Heart left ventricle (tissue), 16 donors: ENCODE results near the gene ERBB2. TPM values are rescaled to one million over a fixed set of nuclear protein-coding genes. Genes with fewer than 3 reads are reported as not detected.

Experiments used
- ATAC-seq, 4 donors: fragments of 200-7000 bp; cut with Tn5 transposase; one replicate each; pipeline ENCODE4 v1.9.1; 2020 to 2022; ENCODE audit warnings: moderate library complexity in 4 of 4, mild to moderate bottlenecking in 3 of 4, moderate number of reproducible peaks in 1 of 4
- DNase-seq, 5 donors: peaks; one replicate each; pipeline ENCODE4 v3.0.0-alpha.2; 2020
- H3K27ac ChIP-seq, 12 donors: fragments of 200-600 bp; sonication (generic) in 4 of 12; one replicate each; pipeline versions ENCODE4 v1.5.0 to v1.8.0; 2016 to 2022; ENCODE audit warnings: mild to moderate bottlenecking in 2 of 12
- H3K27me3 ChIP-seq, 9 donors: fragments of 200-600 bp; sonication (generic) in 2 of 9; one replicate each; pipeline versions ENCODE4 v1.5.1 to v1.8.0; 2016 to 2022; ENCODE audit warnings: mild to moderate bottlenecking in 3 of 9
- H3K36me3 ChIP-seq, 9 donors: fragments of 200-600 bp; sonication (generic) in 2 of 9; one replicate each; pipeline versions ENCODE4 v1.5.0 to v1.8.0; 2018 to 2022; ENCODE audit warnings: mild to moderate bottlenecking in 2 of 9
- H3K4me1 ChIP-seq, 12 donors: fragments of 200-600 bp; sonication (generic) in 4 of 12; one replicate each; pipeline versions ENCODE4 v1.5.0 to v1.8.0; 2016 to 2022; ENCODE audit warnings: mild to moderate bottlenecking in 3 of 12
- H3K4me3 ChIP-seq, 12 donors: fragments of 200-600 bp; sonication (generic) in 4 of 12; one replicate each; pipeline versions ENCODE4 v1.5.0 to v1.8.0; 2017 to 2022; ENCODE audit warnings: mild to moderate bottlenecking in 9 of 12, moderate library complexity in 4 of 12
- H3K9me3 ChIP-seq, 12 donors: fragments of 200-600 bp; sonication (generic) in 4 of 12; one replicate each; pipeline versions ENCODE4 v1.5.0 to v1.8.0; 2016 to 2022; ENCODE audit warnings: mild to moderate bottlenecking in 1 of 12
- POLR2A ChIP-seq, 2 donors: fragments of 450-650 bp; IDR thresholded peaks; one replicate each; pipeline ENCODE4 v1.6.1; 2017; ENCODE audit warnings: antibody characterized with exemption in 2 of 2, mild to moderate bottlenecking in 2 of 2, moderate library complexity in 2 of 2
- WGBS, 4 donors: extraction: QIAGEN DNeasy Blood & Tissue Kit in 2 of 4; methylation state at CpG; one replicate each; pipeline versions ENCODE4 v1.1.5 to v1.1.7; 2013 to 2018; 5-methylcytosine and 5-hydroxymethylcytosine counted together
- intact Hi-C, 10 donors: fragments of 100-400 bp; cut with DNase I; formaldehyde crosslinking; loops; one replicate each; pipeline versions ENCODE4 v1.11.1 to v1.14.2; 2022
- polyA plus RNA-seq, 2 donors: library from polyadenylated mRNA; stranded (reverse); fragments of 200-250 nt; gene quantifications; one replicate each; pipeline ENCODE4 v1.2.3, GENCODE V29; 2013
- total RNA-seq, 9 donors: library from RNA; depleted of rRNA in 2 of 9; stranded (reverse); fragments of >200 nt in 2 of 9; fragmentation: NEBNext Ultra II Directional in 3 of 9; extraction: Animal tissue kit (Norgen Biotek cat#: 25700) in 3 of 9; gene quantifications; one replicate each; pipeline versions ENCODE4 v1.1.0 to v1.2.4, GENCODE V29; 2016 to 2023
- TF ChIP-seq, protein P1 (sequence below), 12 donors: fragments of 200-600 bp; sonication (generic) in 4 of 12; IDR thresholded peaks; one replicate each; pipeline versions ENCODE4 v1.5.0 to v1.8.0; 2018 to 2022; ENCODE audit warnings: antibody characterized with exemption in 12 of 12, mild to moderate bottlenecking in 5 of 12
- donor health status: ischemic (EF 13 %, LVEDD 7.1; RV severe dilation, severe dysfunction).
- donor health status: healthy with polysubstance abuse.
- donor health status: DM: no; HTN: yes; CAD: no.
- donor health status: DM: no; HTN: no; CAD: no.
- donor health status: ischemic (EF 25% LVEDD 6.9; RV normal size, moderate dysfunction).
- donor health status: ischemic (EF 25% LVEDD 5.7; RV mildly dilated, moderate dysfunction).
- donor health status: healthy.
- donor health status: DM: yes; HTN: yes; CAD: no.
- donor health status: ischemic (EF 35%, LVEDD 5.7; RV mildly dilated, moderate dysfunction).
- donor health status: nonischemic (EF 11% LVEDD 7.7; RV severe dilation, severe dysfunction).
- donor health status: DM: yes; HTN: yes; CAD: no.
- donor health status: PGD.
- donor health status: ischemic (EF 29% LVEDD 5.4; RV normal size, mild dysfunction).
- donor health status: nonischemic (EF 23%, LVEDD 6.1; RV moderate dilation, normal function).

The ERBB2 gene
- total and polyA plus RNA-seq, 11 donors, result 29.7 to 95.1 (median 77.4) TPM

DNA sequence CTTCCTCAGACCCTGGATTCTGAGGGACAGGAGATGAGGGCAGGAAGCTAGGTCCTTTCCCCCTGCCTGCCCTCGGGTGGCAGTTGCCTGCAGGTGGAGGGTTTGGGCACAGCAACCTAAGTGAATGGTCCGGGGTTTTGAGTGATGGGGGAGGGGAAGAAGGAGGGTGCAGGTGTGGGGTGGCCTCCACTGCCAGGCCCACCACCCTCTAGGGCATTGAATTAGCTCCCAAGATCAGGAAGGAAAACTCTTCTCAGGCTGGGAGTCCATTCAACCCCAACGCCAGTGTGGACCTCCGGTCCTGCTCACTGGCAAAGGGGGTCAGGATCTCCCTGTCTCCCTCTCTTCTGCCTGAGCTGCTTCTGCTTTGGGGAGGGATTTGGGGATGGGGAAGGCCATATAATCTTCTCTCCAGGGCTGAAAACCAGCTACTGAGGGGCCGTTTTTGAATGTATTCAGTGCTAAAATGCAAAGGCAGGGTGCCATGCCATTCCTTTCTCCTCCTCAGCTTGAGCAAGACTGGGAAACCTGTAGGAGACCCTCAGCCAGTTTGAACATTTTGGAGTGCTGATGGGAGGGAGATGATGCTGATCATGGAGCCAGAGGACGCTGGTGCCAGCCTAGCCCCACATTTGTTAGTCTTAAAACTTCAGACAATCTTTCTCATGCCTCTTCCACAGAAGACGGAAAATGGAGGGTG lies 56.7 kb downstream of the ERBB2 start:
- ATAC-seq (no peak), DNase-seq (no peak)
- Histone ChIP-seq H3K27me3 (peaks cover 0 to 8% (median 0%) of the 10 kb centered on the region in 9 donors), H3K4me1 (peaks cover 0 to 43% (median 19%) of the 10 kb centered on the region in 12 donors), H3K9me3 (no peaks in the 10 kb centered on the region), H3K27ac (peak overlapping the region in 1 of 12 donors; percentile 98), H3K36me3 (no peaks in the 10 kb centered on the region), H3K4me3 (no peak overlapping the region)
- 55 to 61% (median 57%) methylated on average over 7 of the region's 7 CpGs for WGBS, 4 donors
- TF ChIP-seq, protein P1, sequence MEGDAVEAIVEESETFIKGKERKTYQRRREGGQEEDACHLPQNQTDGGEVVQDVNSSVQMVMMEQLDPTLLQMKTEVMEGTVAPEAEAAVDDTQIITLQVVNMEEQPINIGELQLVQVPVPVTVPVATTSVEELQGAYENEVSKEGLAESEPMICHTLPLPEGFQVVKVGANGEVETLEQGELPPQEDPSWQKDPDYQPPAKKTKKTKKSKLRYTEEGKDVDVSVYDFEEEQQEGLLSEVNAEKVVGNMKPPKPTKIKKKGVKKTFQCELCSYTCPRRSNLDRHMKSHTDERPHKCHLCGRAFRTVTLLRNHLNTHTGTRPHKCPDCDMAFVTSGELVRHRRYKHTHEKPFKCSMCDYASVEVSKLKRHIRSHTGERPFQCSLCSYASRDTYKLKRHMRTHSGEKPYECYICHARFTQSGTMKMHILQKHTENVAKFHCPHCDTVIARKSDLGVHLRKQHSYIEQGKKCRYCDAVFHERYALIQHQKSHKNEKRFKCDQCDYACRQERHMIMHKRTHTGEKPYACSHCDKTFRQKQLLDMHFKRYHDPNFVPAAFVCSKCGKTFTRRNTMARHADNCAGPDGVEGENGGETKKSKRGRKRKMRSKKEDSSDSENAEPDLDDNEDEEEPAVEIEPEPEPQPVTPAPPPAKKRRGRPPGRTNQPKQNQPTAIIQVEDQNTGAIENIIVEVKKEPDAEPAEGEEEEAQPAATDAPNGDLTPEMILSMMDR (IDR thresholded peaks at IDR 0.05), result no peak
- intact Hi-C loops, result loop anchor here in 5 of 10 donors (10.0 kb wide), 2 partner anchors 212 to 218 kb away; no protein-coding TSS in a partner anchor

DNA sequence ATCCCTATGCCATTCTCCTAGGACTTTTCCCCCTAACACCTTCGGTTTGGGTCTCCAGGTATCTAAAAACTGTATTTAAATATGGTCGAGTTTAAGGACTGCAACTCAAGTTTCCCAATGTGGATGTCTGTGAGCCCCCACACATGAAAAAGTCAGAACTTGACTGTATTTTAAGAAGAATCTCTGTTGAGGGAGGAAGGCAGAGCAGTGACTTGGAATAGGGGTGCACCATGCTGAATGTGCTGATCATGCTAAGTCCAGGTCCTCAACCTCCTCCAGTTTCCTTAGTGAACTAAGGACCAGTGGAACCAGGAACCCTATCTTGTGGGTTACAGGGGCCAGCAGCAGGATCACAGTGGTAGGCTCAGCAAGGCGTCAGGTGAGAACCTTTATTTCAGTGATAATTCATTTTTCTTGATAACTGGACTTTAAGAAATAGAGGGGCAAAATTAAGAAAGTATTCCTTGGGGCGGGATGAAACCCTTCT lies 57.4 kb downstream of the ERBB2 start:
- 82 to 86% (median 84%) methylated on average over 4 of the region's 4 CpGs for WGBS, 4 donors
- TF ChIP-seq POLR2A (IDR thresholded peaks at IDR 0.05), result no peak
- TF ChIP-seq, protein P1 (IDR thresholded peaks at IDR 0.05), result no peak
- H3K27me3 ChIP-seq, result peaks cover 0 to 10% (median 0%) of the 10 kb centered on the region in 9 donors
- ATAC-seq, result no peak
- H3K4me3 ChIP-seq, result no peak overlapping the region
- no peak for DNase-seq
- H3K4me1 ChIP-seq, result peaks cover 0 to 43% (median 19%) of the 10 kb centered on the region in 12 donors
- H3K27ac ChIP-seq, result peak overlapping the region in 1 of 12 donors; percentile 98
- no peaks in the 10 kb centered on the region for H3K36me3 ChIP-seq
- intact Hi-C loops, result loop anchor here in 5 of 10 donors (10.0 kb wide), 2 partner anchors 212 to 218 kb away; no protein-coding TSS in a partner anchor
- H3K9me3 ChIP-seq, result no peaks in the 10 kb centered on the region

DNA sequence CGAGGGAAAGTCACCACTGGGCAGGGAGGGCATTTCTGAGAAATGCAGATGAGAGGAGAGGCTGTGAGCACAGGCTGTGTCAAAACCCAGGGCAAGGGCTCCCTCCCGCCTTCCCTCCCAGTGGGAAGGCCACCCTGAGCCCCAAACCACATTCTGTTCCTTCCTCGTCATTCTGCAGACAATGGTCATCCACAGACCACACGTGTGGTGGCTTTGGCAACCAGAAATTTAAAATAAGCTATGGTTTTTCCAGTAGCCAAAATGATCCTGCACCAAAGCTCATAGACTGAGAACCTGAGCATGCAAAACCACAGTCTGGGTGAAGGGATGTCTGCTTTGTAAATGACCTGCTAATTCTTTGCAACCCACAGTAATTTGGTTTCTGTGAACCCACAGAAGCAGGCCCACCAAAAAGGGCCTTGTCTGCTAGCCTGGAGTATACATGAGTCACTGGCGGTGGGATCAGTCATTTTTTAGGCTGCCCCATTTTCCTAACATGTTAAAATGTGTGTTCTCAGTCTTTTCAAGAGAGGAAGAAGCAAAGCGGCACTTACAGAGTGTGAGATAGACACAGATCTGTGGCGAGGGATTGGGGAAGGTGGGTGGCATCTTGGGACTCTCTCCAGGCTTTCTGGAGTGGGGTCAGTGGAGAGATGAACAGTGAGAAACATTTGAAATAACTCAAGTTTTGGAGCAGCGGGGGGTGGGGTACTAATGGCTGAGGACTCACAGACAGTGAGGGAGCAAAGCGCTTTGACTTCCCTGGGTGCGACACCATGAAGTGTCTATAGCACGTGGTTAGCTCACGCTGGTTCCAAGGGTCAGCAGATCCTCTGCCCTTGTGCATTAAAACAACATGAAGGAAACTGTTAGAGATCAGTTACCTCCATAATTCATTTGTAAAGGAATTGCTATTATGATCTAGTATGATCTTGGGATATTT lies 58.3 kb downstream of the ERBB2 start:
- TF ChIP-seq, protein P1 (IDR thresholded peaks at IDR 0.05), result no peak
- no peak for TF ChIP-seq POLR2A (IDR thresholded peaks at IDR 0.05)
- ATAC-seq (no peak), DNase-seq (no peak)
- WGBS, 4 donors, result 71 to 75% (median 73%) methylated on average over 12 of the region's 12 CpGs
- Histone ChIP-seq H3K4me3 (no peak overlapping the region), H3K9me3 (no peaks in the 10 kb centered on the region), H3K36me3 (no peaks in the 10 kb centered on the region), H3K27me3 (peaks cover 0 to 19% (median under 1%) of the 10 kb centered on the region in 9 donors), H3K27ac (peak overlapping the region in 1 of 12 donors; percentile 98), H3K4me1 (peaks cover 0 to 38% (median 14%) of the 10 kb centered on the region in 12 donors)
- intact Hi-C loops, result loop anchor here in 5 of 10 donors (10.0 kb wide), 2 partner anchors 213 to 217 kb away; no protein-coding TSS in a partner anchor
